HepG2 (cell line): ENCODE results near the gene NIPAL3. TPM values are rescaled to one million over a fixed set of nuclear protein-coding genes. Genes with fewer than 3 reads are reported as not detected.

ENCODE experiments used
- ATAC-seq: fragments of 200-7000 bp; cut with Tn5 transposase; 3 replicates; pipeline ENCODE4 v1.9.1; 2020; ENCODE audit warnings: mild to moderate bottlenecking, moderate library complexity
- BruUV-seq: library from RNA; stranded (reverse); fragments of 400-500 nt; replicated peaks from 2 replicates; lab custom pipeline; 2021; lab: Mats Ljungman, UMichigan
- CTCF ChIA-PET: fragments of 300-600 bp; formaldehyde crosslinking; extraction: SDS; loops from one replicate; lab custom pipeline; 2021; ENCODE audit warnings: low total read pairs, inconsistent platforms, low intra/inter-chr PET ratio; lab: Yijun Ruan, JAX
- POLR2A ChIA-PET: fragments of 350-600 bp; sonication (Branson Sonifier 250); formaldehyde crosslinking; loops from one replicate; lab custom pipeline; 2020; ENCODE audit warnings: antibody characterized with exemption, inconsistent platforms; lab: Yijun Ruan, JAX
- DNase-seq: peaks from one replicate; pipeline ENCODE4 v3.0.0-alpha.2; 2015; ENCODE audit warnings: low spot score
- FAIRE-seq: peaks from 3 replicates; lab custom pipeline; 2011; peaks lifted over from hg19 to GRCh38; lab: Jason Lieb, UNC
- H2AFZ ChIP-seq: one replicate; pipeline ENCODE4 v1.6.1; 2011; ENCODE audit warnings: low read length, inconsistent platforms
- H3K27ac ChIP-seq: fragments of 300-600 bp; 3 replicates; pipeline ENCODE4 v1.8.0; 2011; ENCODE audit warnings: mixed run types, mild to moderate bottlenecking, mixed read lengths, low read length, inconsistent platforms; ENCODE audit not compliant: insufficient read depth; ENCODE audit errors: extremely low read length
- H3K27me3 ChIP-seq, 2 experiments: fragments of 200-600 bp in 1 of 2; 2 replicates in 1 of 2; 3 replicates in 1 of 2; pipeline versions ENCODE4 v1.6.0 to v1.8.0; 2011; ENCODE audit warnings: low read length in 2 of 2, mild to moderate bottlenecking in 2 of 2, moderate library complexity in 2 of 2, inconsistent platforms in 1 of 2; ENCODE audit not compliant: insufficient read depth in 2 of 2, control insufficient read depth in 1 of 2
- H3K36me3 ChIP-seq, 2 experiments: fragments of 200-600 bp in 1 of 2; replicated peaks in 1 of 2; 2 replicates in 1 of 2; 3 replicates in 1 of 2; pipeline versions ENCODE4 v1.5.1 to v1.8.0; 2011; ENCODE audit warnings: low read length in 2 of 2, inconsistent platforms in 1 of 2; ENCODE audit not compliant: insufficient read depth in 2 of 2, control insufficient read depth in 1 of 2
- H3K4me1 ChIP-seq: 2 replicates; pipeline ENCODE4 v1.5.1; 2012; ENCODE audit warnings: low read length, inconsistent platforms; ENCODE audit not compliant: insufficient read depth
- H3K4me2 ChIP-seq: 2 replicates; pipeline ENCODE4 v1.6.0; 2011; ENCODE audit warnings: low read depth, low read length, inconsistent platforms
- H3K4me3 ChIP-seq, 3 experiments: fragments of 200-600 bp in 1 of 3; sonication (generic), shearing (Covaris generic) in 1 of 3; replicated peaks in 1 of 3; 2 replicates each; pipeline ENCODE4 v1.5.1; 2011 to 2016; ENCODE audit warnings: low read length in 3 of 3, inconsistent platforms in 2 of 3, low read depth in 2 of 3, mild to moderate bottlenecking in 2 of 3, control low read depth in 1 of 3, mixed read lengths in 1 of 3; ENCODE audit not compliant: insufficient read depth in 1 of 3
- H3K79me2 ChIP-seq: one replicate; pipeline ENCODE4 v1.6.1; 2011; ENCODE audit warnings: low read length, inconsistent platforms; ENCODE audit not compliant: insufficient read depth
- H3K9ac ChIP-seq: 2 replicates; pipeline ENCODE4 v1.6.0; 2011; ENCODE audit warnings: mild to moderate bottlenecking, low read depth, low read length, inconsistent platforms; ENCODE audit not compliant: insufficient read depth
- H3K9me3 ChIP-seq: 2 replicates; pipeline ENCODE4 v1.5.1; 2012; ENCODE audit warnings: mild to moderate bottlenecking, low read length
- H4K20me1 ChIP-seq: 2 replicates; pipeline ENCODE4 v1.6.0; 2011; ENCODE audit warnings: inconsistent platforms, mild to moderate bottlenecking, low read length, moderate library complexity; ENCODE audit not compliant: insufficient read depth
- CSRNP2 ChIP-seq: sonication (generic); formaldehyde crosslinking; conservative IDR thresholded peaks from 2 replicates; pipeline ENCODE4 v1.8.0; 2022; ENCODE audit warnings: low read depth, missing genetic modification reagents
- FOXP1 ChIP-seq, 2 experiments: fragments of 450-650 bp in 1 of 2; IDR thresholded peaks; 2 replicates each; pipeline ENCODE4 v1.6.1; 2017 to 2018; ENCODE audit warnings: antibody characterized with exemption in 1 of 2
- HBP1 ChIP-seq: IDR thresholded peaks from 2 replicates; pipeline ENCODE4 v1.6.1; 2016; ENCODE audit warnings: low read depth, control low read depth
- HIVEP1 ChIP-seq: sonication (generic); formaldehyde crosslinking; IDR thresholded peaks from 2 replicates; pipeline ENCODE4 v1.4.0; 2020; ENCODE audit warnings: mild to moderate bottlenecking, missing genetic modification reagents
- HOXA9 ChIP-seq: sonication (generic); formaldehyde crosslinking; IDR thresholded peaks from 2 replicates; pipeline ENCODE4 v1.8.1; 2022; ENCODE audit warnings: missing genetic modification reagents, mild to moderate bottlenecking, moderate library complexity, borderline replicate concordance
- KLF16 ChIP-seq, 2 experiments: sonication (generic) in 1 of 2; formaldehyde crosslinking in 1 of 2; IDR thresholded peaks; 2 replicates each; pipeline versions ENCODE4 v1.6.1 to v1.8.0; 2016 to 2023; ENCODE audit warnings: missing genetic modification reagents in 2 of 2, missing compliant biosample characterization in 1 of 2
- MXD1 ChIP-seq: sonication (generic); formaldehyde crosslinking; IDR thresholded peaks from 2 replicates; pipeline ENCODE4 v1.4.0; 2020; ENCODE audit warnings: mild to moderate bottlenecking, missing genetic modification reagents
- TBP ChIP-seq: sonication (generic); formaldehyde crosslinking; IDR thresholded peaks from 2 replicates; pipeline ENCODE4 v1.5.0; 2020; ENCODE audit warnings: missing genetic modification reagents
- TCF7 ChIP-seq: sonication (generic); IDR thresholded peaks from 2 replicates; pipeline ENCODE4 v1.6.1; 2016; ENCODE audit warnings: antibody characterized with exemption, low read depth
- UBTF ChIP-seq: sonication (generic); formaldehyde crosslinking; IDR thresholded peaks from 2 replicates; pipeline ENCODE4 v1.4.0; 2020; ENCODE audit warnings: mild to moderate bottlenecking, missing genetic modification reagents
- ZMAT3 ChIP-seq: sonication (generic); formaldehyde crosslinking; conservative IDR thresholded peaks from 2 replicates; pipeline ENCODE4 v1.7.0; 2021; ENCODE audit warnings: missing genetic modification reagents
- ZNF576 ChIP-seq: sonication (generic); formaldehyde crosslinking; IDR thresholded peaks from 2 replicates; pipeline ENCODE4 v1.4.0; 2020; ENCODE audit warnings: mild to moderate bottlenecking, missing genetic modification reagents
- WGBS: methylation state at CpG from one replicate; pipeline ENCODE4 v1.1.6; 2017; ENCODE audit warnings: low lambda C conversion rate; 5-methylcytosine and 5-hydroxymethylcytosine counted together
- in situ Hi-C: cut with HindIII; loops from 2 replicates; pipeline ENCODE4 v1.10.0; 2017; ENCODE audit warnings: low pct_unique_long_range_greater_than_20kb; ENCODE audit not compliant: extremely low pct_ligation_motif_present
- intact Hi-C: fragments of 100-400 bp; cut with micrococcal nuclease; formaldehyde crosslinking; loops from one replicate; pipeline ENCODE4 v1.10.0; 2022; ENCODE audit not compliant: unreplicated experiment
- polyA plus RNA-seq, 8 experiments: library from polyadenylated mRNA; depleted of rRNA in 3 of 8; stranded (reverse) in 7 of 8; unstranded in 1 of 8; fragments of >200 nt; fragmentation: Illumina TruSeq in 4 of 8; extraction: Trizol in 4 of 8; gene quantifications; 2 replicates each; pipeline versions ENCODE4 v1.2.1 to v1.2.3, GENCODE V29; 2011 to 2016; ENCODE audit warnings: low read depth in 4 of 8, missing spikeins in 1 of 8, mixed read lengths in 1 of 8; ENCODE audit not compliant: insufficient read depth in 1 of 8
- total RNA-seq, 5 experiments: library from RNA; depleted of rRNA; stranded (reverse); fragments of >200 nt; fragmentation: Illumina TruSeq; extraction: Trizol; gene quantifications; 2 replicates each; pipeline ENCODE4 v1.2.3, GENCODE V29; 2016; ENCODE audit warnings: low read depth in 1 of 5

NIPAL3 gene
- total and polyA plus RNA-seq, 2 of the 13 experiments (the other 11 are each of a cell fraction or from before 2014, with no cell fraction given): 5.6 to 8.6 TPM

- no peak for TF ChIP-seq CSRNP2 (CRISPR knock-in tag)
- no peak for TF ChIP-seq ZMAT3 (CRISPR knock-in tag)
Measured at GRCh38 chr1:24457866-24458265, 42.3 kb downstream of the NIPAL3 start (continued).

GRCh38 chr1:24459551-24460266 lies 44.1 kb downstream of the NIPAL3 start:
- Histone ChIP-seq H4K20me1 (no peaks in the 10 kb centered on the region), H3K9me3 (no peaks in the 10 kb centered on the region), H3K27ac (no peak overlapping the region), H3K36me3 (peaks cover 0 to 6% of the 10 kb centered on the region in 2 experiments; a peak in 2 of 5 replicates), H3K27me3 (no peaks in the 10 kb centered on the region), H3K9ac (no peak overlapping the region), H3K4me2 (no peak overlapping the region), H3K4me3 (no peak overlapping the region), H2AFZ (no peak overlapping the region), H3K4me1 (no peaks in the 10 kb centered on the region), H3K79me2 (no peaks in the 10 kb centered on the region)
- DNase-seq (no peak), ATAC-seq (no peak), FAIRE-seq (no peak)
- ChIA-PET CTCF (no interaction called here), POLR2A (no interaction called here)
- BruUV-seq: no TSS peak
- WGBS: 93% methylated on average over 6 of the region's 6 CpGs
- intact Hi-C loops: no loop called here
- TF ChIP-seq HOXA9: no peak
- no peak for TF ChIP-seq MXD1 (CRISPR knock-in tag)
- TF ChIP-seq UBTF (CRISPR knock-in tag): no peak
- no peak for TF ChIP-seq KLF16 (CRISPR knock-in tag; IDR thresholded peaks at IDR 0.05)
- no peak for TF ChIP-seq FOXP1 (IDR thresholded peaks at IDR 0.05)
- TF ChIP-seq FOXP1 (CRISPR knock-in tag; IDR thresholded peaks at IDR 0.05): no peak
- TF ChIP-seq HBP1: no peak
- no peak for TF ChIP-seq ZNF576 (CRISPR knock-in tag)
- no peak for TF ChIP-seq TCF7
- no peak for TF ChIP-seq HIVEP1 (CRISPR knock-in tag)
- no peak for TF ChIP-seq TBP (CRISPR knock-in tag)
- in situ Hi-C loops: no loop called here
